Panc1 (cell line): ENCODE data around the gene GATB. TPM values are rescaled to one million over a fixed set of nuclear protein-coding genes. Genes with fewer than 3 reads are reported as not detected.

Source experiments
- ATAC-seq: fragments of 200-7000 bp; cut with Tn5 transposase; 2 replicates; pipeline ENCODE4 v1.9.1; 2020; ENCODE audit warnings: mild to moderate bottlenecking, moderate library complexity
- BruUV-seq: library from RNA; stranded (reverse); fragments of 400-500 nt; replicated peaks from 2 replicates; lab custom pipeline; 2021; lab: Mats Ljungman, UMichigan
- CTCF ChIA-PET: fragments of 300-600 bp; sonication (Branson Sonifier 250); formaldehyde crosslinking; loops from one replicate; lab custom pipeline; 2022; ENCODE audit warnings: antibody characterized with exemption; lab: Charles Lee
- POLR2A ChIA-PET: fragments of 300-600 bp; sonication (Branson Sonifier 250); formaldehyde crosslinking; loops from one replicate; lab custom pipeline; 2022; ENCODE audit warnings: antibody characterized with exemption; lab: Charles Lee
- DNase-seq: peaks from one replicate; pipeline ENCODE4 v3.0.0-alpha.2; 2010; ENCODE audit warnings: low read depth, low spot score
- H3K27ac ChIP-seq: 2 replicates; pipeline ENCODE4 v1.5.1; 2011; ENCODE audit warnings: mild to moderate bottlenecking, low read length, inconsistent platforms
- H3K27me3 ChIP-seq: fragments of 200-500 bp; sonication (Bioruptor generic); 2 replicates; pipeline ENCODE4 v1.6.0; 2014; ENCODE audit warnings: low read length, inconsistent platforms; ENCODE audit not compliant: control insufficient read depth, insufficient read depth
- H3K36me3 ChIP-seq: fragments of 200-500 bp; sonication (Bioruptor generic); 2 replicates; pipeline ENCODE4 v1.5.1; 2014; ENCODE audit warnings: inconsistent platforms, mild to moderate bottlenecking, low read length, moderate library complexity; ENCODE audit not compliant: control insufficient read depth, insufficient read depth
- H3K4me1 ChIP-seq: 2 replicates; pipeline ENCODE4 v1.5.1; 2011; ENCODE audit warnings: inconsistent platforms, mild to moderate bottlenecking, low read length, moderate library complexity; ENCODE audit not compliant: control insufficient read depth, insufficient read depth
- H3K4me3 ChIP-seq, 2 experiments: 2 replicates each; pipeline ENCODE4 v1.5.1; 2011 to 2012; ENCODE audit warnings: low read depth in 2 of 2, low read length in 2 of 2, mild to moderate bottlenecking in 2 of 2, inconsistent platforms in 1 of 2, moderate library complexity in 1 of 2
- H3K9me3 ChIP-seq: fragments of 200-500 bp; sonication (Bioruptor generic); 2 replicates; pipeline ENCODE4 v1.5.1; 2014; ENCODE audit warnings: low read depth, mild to moderate bottlenecking, inconsistent platforms, low read length, moderate library complexity; ENCODE audit not compliant: control insufficient read depth, insufficient read depth
- POLR2AphosphoS5 ChIP-seq: IDR thresholded peaks from 2 replicates; pipeline ENCODE4 v1.6.1; 2012; ENCODE audit warnings: mild to moderate bottlenecking, low read depth, low read length, moderate library complexity
- SIN3A ChIP-seq: IDR thresholded peaks from 2 replicates; pipeline ENCODE4 v1.6.1; 2012; ENCODE audit warnings: low read depth, mild to moderate bottlenecking, low read length, moderate library complexity, borderline replicate concordance; ENCODE audit not compliant: insufficient read depth
- TCF7L2 ChIP-seq: IDR thresholded peaks from 2 replicates; pipeline ENCODE4 v1.6.1; 2011; ENCODE audit warnings: mild to moderate bottlenecking, low read depth, low read length, inconsistent platforms
- in situ Hi-C: cut with HindIII; loops from 2 replicates; pipeline ENCODE4 v1.10.0; 2016; ENCODE audit warnings: low sequenced_read_pairs, low pct_unique_long_range_greater_than_20kb
- intact Hi-C: fragments of 100-400 bp; cut with micrococcal nuclease; formaldehyde crosslinking; loops from one replicate; pipeline ENCODE4 v1.10.0; 2022; ENCODE audit not compliant: unreplicated experiment
- total RNA-seq: library from RNA; stranded (reverse); gene quantifications from one replicate; pipeline ENCODE4 v1.2.1, GENCODE V29; 2021; ENCODE audit not compliant: unreplicated experiment
- TF ChIP-seq, protein P1 (sequence below), 2 experiments: IDR thresholded peaks; 2 replicates each; pipeline ENCODE4 v1.6.1; 2011 to 2012; ENCODE audit warnings: low read depth in 2 of 2, control low read depth in 1 of 2, low read length in 1 of 2, mild to moderate bottlenecking in 1 of 2, moderate library complexity in 1 of 2; ENCODE audit not compliant: insufficient read depth in 1 of 2
- TF ChIP-seq, protein P2 (sequence below): fragments of 450-650 bp; IDR thresholded peaks from 2 replicates; pipeline ENCODE4 v1.5.1; 2017; ENCODE audit warnings: mild to moderate bottlenecking

GATB gene
- total RNA-seq, 1 experiment from 2014 or later: 9.7 TPM

DNA sequence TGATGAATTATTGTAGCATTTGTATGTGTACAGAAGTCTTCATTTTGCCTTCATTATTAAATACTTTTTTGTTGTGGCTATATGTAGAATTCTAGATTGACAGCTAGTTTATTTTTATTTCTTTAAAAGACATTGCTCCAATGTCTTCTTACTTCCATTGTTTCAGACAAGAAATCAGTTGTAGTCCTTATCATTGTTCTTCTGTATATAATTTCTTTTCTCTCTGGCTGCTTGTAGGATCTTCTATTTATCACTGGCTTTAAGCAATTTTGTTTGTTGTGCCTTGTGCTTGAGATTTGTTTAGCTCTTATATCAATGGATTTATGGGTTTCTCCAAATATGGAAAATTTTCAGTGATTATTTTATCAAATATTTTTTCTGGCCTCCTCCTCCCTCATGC lies 13.5 kb upstream of the GATB start:
- ATAC-seq: no peak
- TF ChIP-seq POLR2AphosphoS5: no peak
- TF ChIP-seq, protein P1, sequence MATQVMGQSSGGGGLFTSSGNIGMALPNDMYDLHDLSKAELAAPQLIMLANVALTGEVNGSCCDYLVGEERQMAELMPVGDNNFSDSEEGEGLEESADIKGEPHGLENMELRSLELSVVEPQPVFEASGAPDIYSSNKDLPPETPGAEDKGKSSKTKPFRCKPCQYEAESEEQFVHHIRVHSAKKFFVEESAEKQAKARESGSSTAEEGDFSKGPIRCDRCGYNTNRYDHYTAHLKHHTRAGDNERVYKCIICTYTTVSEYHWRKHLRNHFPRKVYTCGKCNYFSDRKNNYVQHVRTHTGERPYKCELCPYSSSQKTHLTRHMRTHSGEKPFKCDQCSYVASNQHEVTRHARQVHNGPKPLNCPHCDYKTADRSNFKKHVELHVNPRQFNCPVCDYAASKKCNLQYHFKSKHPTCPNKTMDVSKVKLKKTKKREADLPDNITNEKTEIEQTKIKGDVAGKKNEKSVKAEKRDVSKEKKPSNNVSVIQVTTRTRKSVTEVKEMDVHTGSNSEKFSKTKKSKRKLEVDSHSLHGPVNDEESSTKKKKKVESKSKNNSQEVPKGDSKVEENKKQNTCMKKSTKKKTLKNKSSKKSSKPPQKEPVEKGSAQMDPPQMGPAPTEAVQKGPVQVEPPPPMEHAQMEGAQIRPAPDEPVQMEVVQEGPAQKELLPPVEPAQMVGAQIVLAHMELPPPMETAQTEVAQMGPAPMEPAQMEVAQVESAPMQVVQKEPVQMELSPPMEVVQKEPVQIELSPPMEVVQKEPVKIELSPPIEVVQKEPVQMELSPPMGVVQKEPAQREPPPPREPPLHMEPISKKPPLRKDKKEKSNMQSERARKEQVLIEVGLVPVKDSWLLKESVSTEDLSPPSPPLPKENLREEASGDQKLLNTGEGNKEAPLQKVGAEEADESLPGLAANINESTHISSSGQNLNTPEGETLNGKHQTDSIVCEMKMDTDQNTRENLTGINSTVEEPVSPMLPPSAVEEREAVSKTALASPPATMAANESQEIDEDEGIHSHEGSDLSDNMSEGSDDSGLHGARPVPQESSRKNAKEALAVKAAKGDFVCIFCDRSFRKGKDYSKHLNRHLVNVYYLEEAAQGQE (IDR thresholded peaks at IDR 0.05; ENCODE audit: insufficient read depth in 1 of 2, low read depth in 2 of 2, low read length in 1 of 2): no peak
- TF ChIP-seq TCF7L2: no peak
- TF ChIP-seq SIN3A: no peak
- TF ChIP-seq, protein P2, sequence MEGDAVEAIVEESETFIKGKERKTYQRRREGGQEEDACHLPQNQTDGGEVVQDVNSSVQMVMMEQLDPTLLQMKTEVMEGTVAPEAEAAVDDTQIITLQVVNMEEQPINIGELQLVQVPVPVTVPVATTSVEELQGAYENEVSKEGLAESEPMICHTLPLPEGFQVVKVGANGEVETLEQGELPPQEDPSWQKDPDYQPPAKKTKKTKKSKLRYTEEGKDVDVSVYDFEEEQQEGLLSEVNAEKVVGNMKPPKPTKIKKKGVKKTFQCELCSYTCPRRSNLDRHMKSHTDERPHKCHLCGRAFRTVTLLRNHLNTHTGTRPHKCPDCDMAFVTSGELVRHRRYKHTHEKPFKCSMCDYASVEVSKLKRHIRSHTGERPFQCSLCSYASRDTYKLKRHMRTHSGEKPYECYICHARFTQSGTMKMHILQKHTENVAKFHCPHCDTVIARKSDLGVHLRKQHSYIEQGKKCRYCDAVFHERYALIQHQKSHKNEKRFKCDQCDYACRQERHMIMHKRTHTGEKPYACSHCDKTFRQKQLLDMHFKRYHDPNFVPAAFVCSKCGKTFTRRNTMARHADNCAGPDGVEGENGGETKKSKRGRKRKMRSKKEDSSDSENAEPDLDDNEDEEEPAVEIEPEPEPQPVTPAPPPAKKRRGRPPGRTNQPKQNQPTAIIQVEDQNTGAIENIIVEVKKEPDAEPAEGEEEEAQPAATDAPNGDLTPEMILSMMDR: no peak
- in situ Hi-C loops: no loop called here
- POLR2A ChIA-PET: no interaction called here
- Histone ChIP-seq H3K4me1 (no peaks in the 10 kb centered on the region), H3K4me3 (no peak overlapping the region), H3K27me3 (peaks cover 4% of the 10 kb centered on the region; the same call in 1 of the 2 replicates), H3K9me3 (peaks cover 3% of the 10 kb centered on the region; the same call in 1 of the 2 replicates), H3K27ac (no peak overlapping the region), H3K36me3 (no peaks in the 10 kb centered on the region)
- intact Hi-C loops: no loop called here
- CTCF ChIA-PET: no interaction called here
- no TSS peak for BruUV-seq
- DNase-seq: no peak

DNA sequence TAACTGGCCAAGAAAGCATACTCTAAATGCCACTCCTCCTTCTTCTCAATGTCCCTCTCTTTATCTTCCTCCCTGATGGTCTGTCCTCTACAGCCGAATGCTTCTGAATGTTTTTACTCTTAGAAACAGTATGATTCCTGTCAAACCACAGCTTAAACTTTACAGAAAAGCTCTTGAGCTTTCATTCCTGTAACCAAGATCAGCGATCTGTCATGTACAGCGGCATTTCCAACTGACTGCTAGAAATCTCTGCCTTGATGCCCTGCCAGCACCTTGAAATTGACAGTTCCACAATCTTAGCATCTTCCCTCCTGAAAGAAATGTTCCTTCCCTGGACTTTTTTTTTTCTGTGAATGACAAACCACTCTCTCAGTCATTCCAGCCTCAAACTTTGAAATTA lies 11.5 kb upstream of the GATB start:
- TF ChIP-seq SIN3A: no peak
- TF ChIP-seq, protein P1 (IDR thresholded peaks at IDR 0.05; ENCODE audit: insufficient read depth in 1 of 2, low read depth in 2 of 2, low read length in 1 of 2): no peak
- no peak for TF ChIP-seq POLR2AphosphoS5
- Histone ChIP-seq H3K27ac (no peak overlapping the region), H3K9me3 (peaks cover 3% of the 10 kb centered on the region; the same call in 1 of the 2 replicates), H3K27me3 (peaks cover 4% of the 10 kb centered on the region; the same call in 1 of the 2 replicates), H3K4me3 (no peak overlapping the region), H3K4me1 (no peaks in the 10 kb centered on the region), H3K36me3 (no peaks in the 10 kb centered on the region)
- DNase-seq (no peak), ATAC-seq (no peak)
- BruUV-seq: no TSS peak
- ChIA-PET CTCF (no interaction called here), POLR2A (no interaction called here)
- in situ Hi-C loops: no loop called here
- intact Hi-C loops: no loop called here
